GM19455 (cell line): Measurements from ENCODE around the gene CHST7.
"Not testable (repeated sequence)": the region's sequence is repeated elsewhere in the genome, so short reads cannot be mapped to it uniquely, and the experiment has no call there.

Source experiments
- ATAC-seq: cut with Tn5 transposase; IDR thresholded peaks from one replicate; pipeline ENCODE4 v1.9.1; 2021; ENCODE audit not compliant: unreplicated experiment

Gene CHST7

DNA sequence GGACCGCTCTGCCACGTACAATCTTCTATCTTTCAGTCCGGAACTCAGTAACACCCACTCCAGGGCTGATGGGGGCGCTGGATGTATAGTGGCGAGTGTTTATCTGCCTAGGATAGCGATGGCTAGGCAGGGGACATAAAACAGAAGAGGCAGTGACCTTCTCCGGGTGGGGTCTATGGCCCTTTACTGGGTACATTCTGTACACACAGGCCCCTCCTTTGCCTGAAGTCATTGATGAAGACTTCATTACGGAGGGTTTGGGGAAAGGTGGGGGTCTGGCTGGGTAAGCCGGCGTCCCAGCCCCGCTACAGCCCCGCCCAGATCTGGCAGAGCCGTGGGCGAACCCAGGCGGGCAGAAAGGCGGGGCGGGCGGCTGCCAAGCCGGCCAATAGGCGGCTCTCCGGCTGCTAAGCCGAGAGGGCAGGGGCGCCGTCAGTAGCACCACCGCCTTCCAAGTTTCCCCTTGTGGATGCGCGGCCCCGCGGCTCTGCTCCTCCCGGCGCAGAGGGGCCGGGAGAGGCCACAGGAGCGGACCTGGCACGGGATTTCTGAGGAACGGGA lies at the start of gene CHST7:
TSS of gene CHST7 (plus strand) at position 435 of the 561 bp plus-strand sequence. CDS start 167 bp downstream, outside the sequence.
- ATAC-seq, result peak; percentile 53

GRCh38 chrX:46528640-46529039 lies 44.9 kb upstream of the CHST7 start:
- not testable (repeated sequence) for ATAC-seq

- not testable (repeated sequence) for ATAC-seq
Measured at GRCh38 chrX:46529740-46530403, 43.7 kb upstream of the CHST7 start.

GRCh38 chrX:46530404-46530908 lies 43.1 kb upstream of the CHST7 start:
- not testable (repeated sequence) for ATAC-seq

GRCh38 chrX:46531442-46531841 lies 42.1 kb upstream of the CHST7 start:
- ATAC-seq, result no peak

- no peak for ATAC-seq
Measured at GRCh38 chrX:46543441-46543840, 30.1 kb upstream of the CHST7 start.

GRCh38 chrX:46544527-46544926 lies 29.0 kb upstream of the CHST7 start:
- ATAC-seq, result not testable (repeated sequence)

DNA sequence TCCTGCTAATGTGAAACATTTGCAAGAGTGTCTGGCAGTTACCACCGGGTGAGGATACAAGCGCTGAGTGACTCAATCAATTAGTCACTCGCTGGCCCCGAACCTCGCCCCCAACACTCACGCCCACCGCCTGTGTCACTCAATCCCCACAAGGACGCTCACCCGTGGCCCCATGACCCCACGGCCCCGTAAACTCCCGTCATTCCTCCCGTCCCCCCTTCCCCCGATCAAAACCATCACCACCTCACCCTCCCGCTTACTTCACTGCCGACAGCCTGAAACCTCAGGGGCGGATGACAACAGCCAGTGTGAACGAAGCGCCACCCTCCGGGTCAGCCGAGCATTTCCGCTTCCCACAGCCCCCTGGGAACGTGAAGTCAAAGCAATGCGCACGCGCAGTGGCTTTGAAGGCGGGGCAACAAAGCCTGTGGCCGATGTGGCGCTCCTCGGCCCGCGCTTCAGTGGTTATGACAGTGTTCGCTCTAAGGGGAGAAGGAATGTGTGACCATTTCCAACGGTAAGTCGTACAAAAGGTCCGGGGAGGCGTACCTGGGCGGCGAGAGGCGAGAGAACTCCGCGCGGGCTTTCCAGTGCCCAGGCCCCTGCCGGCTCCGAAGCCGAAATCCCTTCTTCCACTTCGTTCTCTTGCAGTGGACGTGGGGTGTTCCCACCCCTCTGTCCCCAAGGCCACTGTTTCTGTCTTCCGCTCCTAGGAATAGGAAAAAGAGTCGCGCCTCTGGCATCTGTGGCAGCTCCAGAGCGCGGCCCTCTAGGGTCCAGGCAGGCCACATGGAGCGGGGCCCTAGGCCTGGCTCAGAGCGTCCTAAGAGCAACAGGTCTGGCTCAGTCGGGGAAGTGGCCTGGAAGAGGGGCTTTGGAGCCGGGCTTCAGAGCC lies 28.2 kb upstream of the CHST7 start, which contains the start of gene ZNF674:
TSS of gene ZNF674 (minus strand) at position 311 of the 895 bp plus-strand sequence. CDS start 3,334 bp downstream, outside the sequence.
- ATAC-seq, result peak; percentile 85

DNA sequence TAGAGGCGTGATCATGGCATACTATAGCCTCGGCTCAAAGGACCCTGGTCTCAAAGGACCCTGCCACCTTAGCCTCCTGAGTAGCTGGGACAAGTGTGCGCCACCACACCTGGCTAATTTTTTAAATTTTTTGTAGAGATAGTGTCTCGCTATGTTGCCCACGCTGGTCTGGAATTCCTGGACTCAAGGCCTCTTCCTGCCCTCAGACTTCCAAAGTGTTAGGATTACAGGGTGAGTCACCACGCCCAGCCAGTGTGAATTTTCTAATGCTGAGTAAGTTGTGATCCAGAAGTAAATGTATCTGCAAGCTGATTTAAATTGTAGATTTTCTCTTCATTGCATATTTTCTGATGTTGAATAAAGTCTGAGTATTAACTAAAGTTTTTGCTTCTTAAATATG lies 25.7 kb upstream of the CHST7 start:
- no peak for ATAC-seq

DNA sequence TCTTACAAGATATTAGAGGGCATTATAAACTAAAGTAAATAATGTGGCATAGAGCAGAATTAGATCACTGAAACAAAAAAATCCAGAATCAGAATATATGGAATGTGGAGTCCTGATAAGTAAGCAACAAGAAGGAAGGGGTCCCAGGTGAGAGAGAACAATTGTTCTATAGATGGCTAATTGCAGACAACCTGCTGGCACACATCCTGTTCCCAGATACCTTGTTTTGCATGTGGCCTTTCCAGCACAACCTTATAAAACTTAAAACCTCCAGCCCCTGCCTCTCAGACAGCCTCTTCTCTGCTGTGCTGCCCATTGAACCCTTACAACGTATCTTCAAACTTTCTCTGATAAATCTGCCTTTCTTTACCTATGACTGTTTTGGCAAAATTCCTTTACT lies 23.7 kb upstream of the CHST7 start:
- ATAC-seq, result no peak

DNA sequence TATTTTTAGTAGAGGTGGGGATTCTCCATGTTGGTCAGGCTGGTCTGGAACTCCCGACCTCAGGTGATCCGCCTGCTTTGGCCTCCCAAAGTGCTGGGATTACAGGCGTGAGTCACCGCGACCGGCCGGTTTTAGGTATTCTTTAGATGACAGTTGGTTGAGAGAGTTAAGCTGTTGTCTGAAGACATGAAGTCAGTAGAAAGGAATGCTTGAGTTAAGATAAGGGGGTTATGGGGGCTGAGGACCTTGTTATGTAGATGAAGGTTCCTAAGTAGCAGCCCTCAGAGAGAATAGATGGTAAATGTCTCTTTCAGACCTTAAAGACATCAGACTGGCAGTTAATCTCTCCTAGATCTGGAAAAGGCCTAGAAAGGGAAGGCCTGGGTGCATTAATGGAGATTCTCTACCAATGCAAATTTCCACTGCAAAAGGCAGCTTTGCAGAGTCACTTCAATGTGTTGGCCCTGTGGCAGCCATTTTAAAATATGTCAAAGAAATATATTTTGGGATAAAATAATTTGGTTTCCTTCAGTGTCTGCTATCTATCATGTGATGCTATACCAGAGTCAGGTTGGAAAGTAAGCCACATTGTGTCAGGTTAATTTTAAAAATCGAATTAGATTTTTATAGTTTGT lies 22.0 kb upstream of the CHST7 start:
- no peak for ATAC-seq

GRCh38 chrX:46553935-46554334 lies 19.6 kb upstream of the CHST7 start:
- ATAC-seq, result no peak

- ATAC-seq, result no peak
Measured at GRCh38 chrX:46554942-46555341, 18.6 kb upstream of the CHST7 start.

DNA sequence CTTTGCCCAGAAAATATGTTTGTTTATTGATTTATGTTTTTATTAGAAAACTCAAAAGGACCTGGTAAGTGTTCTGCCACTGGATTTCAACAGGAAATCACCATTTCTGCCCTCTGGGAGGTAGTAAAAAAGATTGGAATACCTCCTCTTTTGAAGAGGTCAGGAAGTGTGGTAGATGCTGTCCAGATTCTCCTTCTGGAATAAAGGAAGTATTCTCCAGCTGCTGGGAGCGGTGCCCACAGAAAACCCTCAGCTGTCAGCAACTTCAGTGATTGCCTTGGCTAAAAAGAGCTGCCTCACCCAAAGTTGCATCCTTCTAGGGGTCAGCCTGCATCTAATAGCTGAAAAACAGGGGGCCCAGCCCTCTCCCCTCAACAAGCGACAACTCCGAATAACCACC lies 14.5 kb upstream of the CHST7 start:
- no peak for ATAC-seq

GRCh38 chrX:46561824-46562657 lies 11.5 kb upstream of the CHST7 start:
- peak; percentile 97 for ATAC-seq

GRCh38 chrX:46567388-46567787 lies 6.2 kb upstream of the CHST7 start:
- ATAC-seq, result no peak

- no peak for ATAC-seq
Measured at GRCh38 chrX:46569621-46570020, 3.9 kb upstream of the CHST7 start.

DNA sequence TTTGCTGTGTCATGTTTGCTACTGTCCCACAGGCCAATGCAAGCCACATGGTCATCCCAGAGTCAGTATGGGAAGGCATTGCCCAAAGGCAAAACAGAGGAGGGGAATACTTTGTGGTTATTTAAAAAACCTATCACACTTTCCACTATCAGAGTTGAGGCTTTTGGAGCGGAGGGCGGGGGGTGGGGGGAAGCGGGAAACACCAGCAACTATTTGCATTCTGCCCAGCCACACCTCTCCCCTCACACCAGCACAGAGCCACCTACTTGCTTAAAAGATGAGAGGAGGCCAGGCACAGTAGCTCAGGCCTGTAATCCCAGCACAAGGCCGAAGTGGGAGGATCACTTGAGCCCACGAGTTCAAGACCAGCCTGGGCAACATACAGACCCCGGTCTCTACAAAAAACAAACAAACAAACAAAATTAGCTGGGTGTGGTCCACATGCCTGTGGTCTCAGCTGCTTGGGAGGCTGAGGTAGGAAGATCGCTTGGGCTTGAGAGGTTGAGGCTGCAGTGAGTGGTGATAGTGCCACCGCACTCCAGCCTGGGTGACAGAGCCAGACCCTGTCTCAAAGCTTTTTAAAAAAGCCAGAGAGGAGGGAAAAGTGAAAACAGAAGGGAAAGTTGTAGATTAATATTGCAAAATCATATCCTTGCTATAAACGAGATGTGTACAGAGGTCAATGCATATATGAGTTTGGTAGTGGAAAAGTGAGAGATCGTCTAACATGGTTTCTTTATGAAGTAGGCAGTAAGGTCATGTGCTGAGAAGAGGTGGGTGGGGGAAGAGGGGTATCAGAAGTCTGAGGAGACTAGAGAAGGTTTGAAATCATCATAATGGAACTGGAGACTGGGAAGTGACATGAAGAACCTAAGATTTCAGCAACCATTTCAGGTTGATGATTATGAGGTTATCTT lies 1.9 kb upstream of the CHST7 start:
- ATAC-seq, result no peak

DNA sequence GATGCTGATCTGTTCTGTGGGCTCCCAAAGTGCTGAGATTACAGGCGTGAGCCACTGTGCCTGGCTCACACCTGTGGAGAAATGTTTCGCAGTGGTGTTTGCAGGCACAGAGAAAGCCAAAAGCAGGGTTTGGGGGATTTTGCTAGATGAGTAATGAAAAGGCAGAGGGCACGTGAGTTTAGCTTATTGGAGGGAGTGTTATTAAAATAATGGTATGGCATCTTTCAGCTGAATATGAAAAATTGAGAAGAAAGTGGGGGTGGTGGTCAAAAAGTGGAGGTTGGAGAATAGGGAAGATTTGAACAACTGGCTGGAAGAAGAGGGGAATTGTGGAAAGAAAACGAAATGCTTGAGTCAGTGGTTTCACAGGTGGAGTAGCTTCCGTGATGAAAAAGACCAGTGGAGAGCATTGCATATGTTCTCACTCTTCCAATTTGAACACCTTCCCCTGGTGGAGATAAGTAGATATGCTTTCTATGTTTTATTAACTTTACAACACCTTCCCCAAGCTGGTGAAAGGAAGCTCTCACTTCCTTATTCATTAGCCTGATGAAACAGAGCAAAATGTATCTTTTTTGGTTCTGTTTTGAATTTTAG lies 1.1 kb upstream of the CHST7 start:
- no peak for ATAC-seq
